ENCODE measurements around the gene KRT79. TPM values are rescaled to one million over a fixed set of nuclear protein-coding genes. Genes with fewer than 3 reads are reported as not detected.

Gene KRT79
- total RNA-seq, 1 donor from 2014 or later: not detected

GRCh38 chr12:52807544-52808470, 26.3 kb downstream of the KRT79 start:
- DNase-seq (ENCODE audit: low spot score): no peak
- no peak overlapping the region for H3K4me3 Mint-ChIP-seq (ENCODE audit: unreplicated experiment)
- no peaks in the 10 kb centered on the region for H3K9me3 Mint-ChIP-seq (ENCODE audit: unreplicated experiment)
- H3K4me1 Mint-ChIP-seq (ENCODE audit: unreplicated experiment): no peaks in the 10 kb centered on the region
- H3K27me3 Mint-ChIP-seq (ENCODE audit: unreplicated experiment): peaks cover 2% of the 10 kb centered on the region
- H3K36me3 Mint-ChIP-seq (ENCODE audit: low read depth, unreplicated experiment): no peaks in the 10 kb centered on the region
- H3K27ac Mint-ChIP-seq (ENCODE audit: unreplicated experiment): no peak overlapping the region
- no peak for TF ChIP-seq CTCF (IDR thresholded peaks at IDR 0.05; ENCODE audit: unreplicated experiment)

GRCh38 chr12:52806821-52807543, 27.1 kb downstream of the KRT79 start:
- TF ChIP-seq CTCF (IDR thresholded peaks at IDR 0.05; ENCODE audit: unreplicated experiment): no peak
- Mint-ChIP-seq H3K4me1 (ENCODE audit: unreplicated experiment) (no peaks in the 10 kb centered on the region), H3K4me3 (ENCODE audit: unreplicated experiment) (no peak overlapping the region), H3K36me3 (ENCODE audit: low read depth, unreplicated experiment) (no peaks in the 10 kb centered on the region), H3K9me3 (ENCODE audit: unreplicated experiment) (no peaks in the 10 kb centered on the region), H3K27ac (ENCODE audit: unreplicated experiment) (no peak overlapping the region), H3K27me3 (ENCODE audit: unreplicated experiment) (peaks cover 2% of the 10 kb centered on the region)
- DNase-seq (ENCODE audit: low spot score): no peak

- TF ChIP-seq CTCF (IDR thresholded peaks at IDR 0.05; ENCODE audit: unreplicated experiment): no peak
- Mint-ChIP-seq H3K27me3 (ENCODE audit: unreplicated experiment) (peaks cover 2% of the 10 kb centered on the region), H3K4me1 (ENCODE audit: unreplicated experiment) (no peaks in the 10 kb centered on the region), H3K27ac (ENCODE audit: unreplicated experiment) (no peak overlapping the region), H3K36me3 (ENCODE audit: low read depth, unreplicated experiment) (no peaks in the 10 kb centered on the region), H3K4me3 (ENCODE audit: unreplicated experiment) (no peak overlapping the region), H3K9me3 (ENCODE audit: unreplicated experiment) (no peaks in the 10 kb centered on the region)
- DNase-seq (ENCODE audit: low spot score): no peak
Observed at GRCh38 chr12:52806169-52806811, 27.8 kb downstream of the KRT79 start.

- no peak overlapping the region for H3K27ac Mint-ChIP-seq (ENCODE audit: unreplicated experiment)
- H3K27me3 Mint-ChIP-seq (ENCODE audit: unreplicated experiment): peaks cover 2% of the 10 kb centered on the region
- H3K36me3 Mint-ChIP-seq (ENCODE audit: low read depth, unreplicated experiment): no peaks in the 10 kb centered on the region
- H3K4me1 Mint-ChIP-seq (ENCODE audit: unreplicated experiment): no peaks in the 10 kb centered on the region
- no peak for DNase-seq (ENCODE audit: low spot score)
- H3K4me3 Mint-ChIP-seq (ENCODE audit: unreplicated experiment): no peak overlapping the region
- no peaks in the 10 kb centered on the region for H3K9me3 Mint-ChIP-seq (ENCODE audit: unreplicated experiment)
- no peak for TF ChIP-seq CTCF (IDR thresholded peaks at IDR 0.05; ENCODE audit: unreplicated experiment)
Observed at GRCh38 chr12:52805739-52806138, 28.4 kb downstream of the KRT79 start.

Measured in endothelial cell (in vitro differentiated cells).